Adipocyte (in vitro differentiated cells): ENCODE results near the gene MINDY4B.

Source experiments
- DNase-seq: peaks from one replicate; pipeline ENCODE4 v3.0.0-alpha.2; 2015; ENCODE audit warnings: low read depth
- H3K27me3 ChIP-seq: replicated peaks from 2 replicates; pipeline ENCODE4 v1.7.0; 2013; ENCODE audit warnings: mild to moderate bottlenecking, low read length, moderate library complexity; ENCODE audit not compliant: control insufficient read depth, insufficient read depth
- H3K36me3 ChIP-seq: 2 replicates; pipeline ENCODE4 v1.7.0; 2013; ENCODE audit warnings: low read length, mild to moderate bottlenecking, moderate library complexity; ENCODE audit not compliant: control insufficient read depth, insufficient read depth, severe bottlenecking
- H3K4me1 ChIP-seq: 2 replicates; pipeline ENCODE4 v1.7.0; 2013; ENCODE audit warnings: mild to moderate bottlenecking, low read length, moderate library complexity; ENCODE audit not compliant: control insufficient read depth, insufficient read depth
- H3K4me3 ChIP-seq: 2 replicates; pipeline ENCODE4 v1.7.0; 2013; ENCODE audit warnings: mild to moderate bottlenecking, low read length, moderate library complexity
- H3K9ac ChIP-seq: 2 replicates; pipeline ENCODE4 v1.7.0; 2013; ENCODE audit warnings: mild to moderate bottlenecking, low read length, moderate library complexity
- H3K9me3 ChIP-seq: 2 replicates; pipeline ENCODE4 v1.7.0; 2013; ENCODE audit warnings: mild to moderate bottlenecking, low read length, moderate library complexity; ENCODE audit not compliant: control insufficient read depth

The MINDY4B gene

DNA sequence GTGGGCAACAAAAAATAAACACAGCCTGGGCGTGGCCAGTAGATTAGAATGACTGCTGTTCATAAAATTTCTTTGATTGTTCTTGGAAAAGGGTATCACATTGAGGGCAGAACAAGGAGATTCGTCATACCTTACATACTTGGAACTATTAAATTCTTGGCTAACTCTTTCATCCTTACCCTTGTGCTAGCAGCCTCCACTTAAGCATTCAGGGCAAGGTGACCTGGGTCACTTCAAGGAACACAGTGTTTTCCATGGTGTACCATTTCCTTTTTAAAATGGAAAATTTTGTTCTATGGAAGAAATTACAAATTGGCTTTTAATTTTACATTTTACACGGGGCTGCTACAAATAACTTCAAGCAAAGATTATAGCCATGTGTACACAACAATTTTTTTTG, 60.8 kb downstream of the MINDY4B start:
- H3K9me3 ChIP-seq, result no peaks in the 10 kb centered on the region
- no peaks in the 10 kb centered on the region for H3K36me3 ChIP-seq
- no peak overlapping the region for H3K4me3 ChIP-seq
- H3K9ac ChIP-seq, result no peak overlapping the region
- H3K4me1 ChIP-seq, result no peaks in the 10 kb centered on the region
- no peak for DNase-seq
- peaks cover 8% of the 10 kb centered on the region for H3K27me3 ChIP-seq

DNA sequence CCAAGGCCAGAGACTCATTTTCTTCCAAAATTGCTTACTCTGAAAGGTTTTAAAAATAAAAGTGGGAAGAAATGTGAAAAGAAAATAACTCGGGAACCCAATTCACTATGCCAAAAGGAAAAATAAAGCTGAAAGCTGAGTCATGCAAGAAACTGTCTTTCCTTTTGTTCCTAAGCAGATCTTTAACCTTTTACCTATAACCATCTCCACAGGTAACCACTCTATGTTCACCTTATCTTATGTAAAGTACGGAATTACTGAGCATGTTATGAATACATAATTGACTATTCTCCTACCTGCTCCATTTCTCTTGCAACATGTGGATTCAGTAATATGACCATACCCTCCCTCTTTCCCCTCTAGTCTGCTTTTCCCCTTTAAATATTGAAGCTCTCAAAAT, 62.0 kb downstream of the MINDY4B start:
- no peak for DNase-seq
- H3K27me3 ChIP-seq, result peaks cover 8% of the 10 kb centered on the region
- no peaks in the 10 kb centered on the region for H3K36me3 ChIP-seq
- H3K9me3 ChIP-seq, result peaks cover 9% of the 10 kb centered on the region
- no peak overlapping the region for H3K4me3 ChIP-seq
- no peaks in the 10 kb centered on the region for H3K4me1 ChIP-seq
- no peak overlapping the region for H3K9ac ChIP-seq

DNA sequence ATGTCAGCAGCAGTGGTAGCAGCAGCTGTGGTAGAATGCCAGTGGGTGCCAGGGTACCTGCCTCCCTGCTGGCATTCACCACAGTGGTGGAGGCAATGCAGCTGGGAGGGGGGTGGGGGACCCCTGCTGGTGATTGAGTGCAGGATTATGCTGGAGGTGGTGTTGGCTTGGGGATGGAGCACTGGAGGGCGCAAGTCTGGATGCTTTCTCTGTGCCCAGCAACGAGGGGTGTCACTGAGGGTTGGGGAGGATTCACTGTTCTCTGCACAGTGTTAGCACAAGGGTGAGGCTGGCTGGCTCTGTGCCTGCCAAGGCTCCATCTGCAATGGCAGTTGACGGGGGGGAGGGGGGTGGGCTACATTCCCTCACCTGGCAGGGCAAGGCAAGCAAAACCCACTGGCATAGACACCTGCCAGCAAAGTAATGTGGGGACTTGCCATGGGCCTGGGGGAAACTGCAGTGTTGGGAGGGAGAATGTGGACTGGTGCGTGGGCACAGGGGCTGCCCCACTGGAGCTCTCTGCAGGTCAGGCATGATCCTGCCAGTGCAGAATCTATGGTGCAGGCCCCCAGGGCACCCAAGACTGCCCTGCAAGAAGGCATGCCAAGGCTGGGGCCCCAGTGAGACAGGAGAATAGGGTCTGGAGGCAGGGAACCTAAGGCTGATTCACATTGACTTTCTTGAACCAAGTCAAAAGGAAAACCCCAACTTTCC, 64.3 kb downstream of the MINDY4B start:
- Histone ChIP-seq H3K9me3 (peaks cover 9% of the 10 kb centered on the region), H3K9ac (no peak overlapping the region), H3K4me1 (no peaks in the 10 kb centered on the region), H3K36me3 (no peaks in the 10 kb centered on the region), H3K27me3 (peaks cover 18% of the 10 kb centered on the region), H3K4me3 (no peak overlapping the region)
- no peak for DNase-seq

DNA sequence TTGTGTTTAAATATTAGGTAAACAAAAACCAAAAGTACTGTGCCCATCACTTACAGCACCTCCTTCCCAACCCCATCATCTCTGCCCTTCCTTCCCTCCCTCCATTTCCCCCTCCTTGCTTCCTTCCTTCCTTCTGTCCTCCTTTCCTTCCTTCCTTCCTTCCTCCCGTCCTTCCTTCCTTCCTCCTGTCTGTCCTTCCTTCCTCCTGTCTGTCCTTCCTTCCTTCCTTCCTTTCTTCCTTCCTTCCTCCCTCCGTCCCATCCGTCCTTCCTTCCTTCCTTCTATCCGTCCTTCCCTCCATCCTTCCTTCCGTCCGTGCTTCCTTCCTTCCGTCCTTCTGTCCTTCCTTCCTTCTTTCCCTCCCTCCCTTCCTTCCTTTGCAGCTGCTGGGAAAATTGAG, 74.5 kb downstream of the MINDY4B start:
- no peaks in the 10 kb centered on the region for H3K4me1 ChIP-seq
- DNase-seq, result no peak
- peaks cover 39% of the 10 kb centered on the region for H3K27me3 ChIP-seq
- no peak overlapping the region for H3K4me3 ChIP-seq
- peaks cover 10% of the 10 kb centered on the region for H3K9me3 ChIP-seq
- no peaks in the 10 kb centered on the region for H3K36me3 ChIP-seq
- no peak overlapping the region for H3K9ac ChIP-seq

DNA sequence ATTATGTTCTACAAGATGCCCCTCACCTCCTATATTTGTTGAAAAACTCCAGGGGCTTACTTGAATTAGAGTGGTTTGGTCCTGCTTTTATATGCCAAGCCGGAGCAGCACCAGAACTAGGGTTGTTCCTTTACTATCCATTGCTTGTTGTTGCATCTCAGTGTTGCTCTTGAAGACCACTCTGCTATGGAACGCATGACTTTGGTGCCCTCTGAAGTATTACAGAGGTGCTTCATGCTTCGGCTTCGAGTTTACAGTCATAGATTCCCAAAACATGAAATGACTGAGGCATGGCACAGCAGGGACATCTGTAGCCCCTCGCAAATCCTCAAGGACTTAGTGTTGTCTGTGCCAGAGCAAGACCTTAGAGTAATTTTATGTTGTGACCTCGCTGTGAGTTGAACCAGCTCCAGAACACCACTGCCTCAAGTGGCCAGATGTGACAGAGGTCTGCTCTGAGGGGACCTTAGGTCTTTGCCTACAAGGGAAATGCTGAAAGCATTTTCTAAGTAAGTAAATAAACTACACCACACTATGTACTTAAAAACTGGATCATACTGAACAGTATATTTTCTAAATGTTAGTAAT, 75.1 kb downstream of the MINDY4B start:
- peaks cover 6% of the 10 kb centered on the region for H3K9me3 ChIP-seq
- H3K4me3 ChIP-seq, result no peak overlapping the region
- no peaks in the 10 kb centered on the region for H3K36me3 ChIP-seq
- peaks cover 44% of the 10 kb centered on the region for H3K27me3 ChIP-seq
- DNase-seq, result no peak
- H3K4me1 ChIP-seq, result no peaks in the 10 kb centered on the region
- H3K9ac ChIP-seq, result no peak overlapping the region

DNA sequence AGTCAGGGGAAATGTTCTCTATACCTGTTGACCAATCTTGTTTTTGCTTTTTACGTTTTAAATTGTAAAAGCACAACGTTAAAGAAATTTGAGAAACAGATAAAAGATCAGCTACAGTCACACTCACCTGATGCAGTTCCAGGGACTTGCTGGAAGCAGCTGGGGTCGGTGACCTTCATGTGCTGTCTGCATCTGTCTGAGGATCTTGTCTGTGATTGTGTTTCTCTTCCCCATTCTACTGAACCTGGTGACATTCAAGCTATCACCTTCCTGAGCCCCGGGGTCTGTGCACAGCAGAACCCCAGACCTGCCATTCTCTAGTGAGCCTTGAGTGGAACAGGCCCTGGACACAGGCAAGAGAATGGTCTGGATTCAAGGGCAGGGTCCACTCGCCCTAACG, 75.8 kb downstream of the MINDY4B start:
- H3K4me3 ChIP-seq, result no peak overlapping the region

DNA sequence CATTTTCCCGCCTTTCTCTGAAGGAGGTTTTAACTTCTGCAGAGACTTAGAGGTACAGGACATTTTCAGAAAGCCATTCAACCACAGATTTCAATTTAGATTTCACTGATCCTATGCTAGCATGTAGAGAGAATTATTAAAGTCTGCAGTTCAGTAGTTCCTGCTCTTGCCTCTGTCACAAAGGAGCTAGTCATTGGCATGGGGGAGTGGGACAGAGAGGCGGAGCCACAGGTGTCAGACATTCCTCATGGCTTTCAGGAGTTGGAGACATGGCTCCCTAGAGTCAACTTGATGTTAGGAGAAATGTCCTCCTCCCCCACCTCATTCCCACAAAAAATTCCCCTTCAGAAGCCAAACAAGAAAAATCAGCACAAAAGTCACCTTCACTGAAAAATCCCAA, 76.2 kb downstream of the MINDY4B start:
- DNase-seq, result no peak
- no peaks in the 10 kb centered on the region for H3K36me3 ChIP-seq
- H3K27me3 ChIP-seq, result peaks cover 44% of the 10 kb centered on the region
- H3K9me3 ChIP-seq, result no peaks in the 10 kb centered on the region
- no peak overlapping the region for H3K9ac ChIP-seq
- no peaks in the 10 kb centered on the region for H3K4me1 ChIP-seq
- no peak overlapping the region for H3K4me3 ChIP-seq

More for the DNA sequence above, 75.8 kb downstream of the MINDY4B start:
- DNase-seq, result no peak
- Histone ChIP-seq H3K9ac (no peak overlapping the region), H3K9me3 (no peaks in the 10 kb centered on the region), H3K27me3 (peaks cover 44% of the 10 kb centered on the region), H3K4me1 (no peaks in the 10 kb centered on the region), H3K36me3 (no peaks in the 10 kb centered on the region)

DNA sequence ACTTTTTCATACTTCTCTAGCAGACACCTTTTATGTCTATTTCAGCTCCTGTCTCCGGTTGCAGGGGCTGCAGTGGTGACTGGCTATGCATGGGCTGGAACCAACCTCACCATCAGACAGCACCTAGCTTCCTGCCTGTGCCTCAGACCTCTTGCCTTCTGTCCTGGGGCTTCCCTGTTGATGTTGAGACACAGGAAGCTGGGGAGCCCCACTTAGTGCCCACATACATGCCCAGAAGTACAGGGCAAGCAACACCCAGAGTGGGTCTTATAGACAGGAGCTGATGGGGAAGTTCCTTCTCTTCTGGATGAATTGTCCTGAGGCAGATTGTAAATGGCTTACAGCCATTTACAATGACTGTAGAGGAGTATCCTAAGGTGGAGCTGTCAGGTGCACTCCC, 77.0 kb downstream of the MINDY4B start:
- peaks cover 48% of the 10 kb centered on the region for H3K27me3 ChIP-seq
- no peak overlapping the region for H3K9ac ChIP-seq
- no peak for DNase-seq
- H3K4me3 ChIP-seq, result no peak overlapping the region
- no peaks in the 10 kb centered on the region for H3K9me3 ChIP-seq
- no peaks in the 10 kb centered on the region for H3K4me1 ChIP-seq
- no peaks in the 10 kb centered on the region for H3K36me3 ChIP-seq

DNA sequence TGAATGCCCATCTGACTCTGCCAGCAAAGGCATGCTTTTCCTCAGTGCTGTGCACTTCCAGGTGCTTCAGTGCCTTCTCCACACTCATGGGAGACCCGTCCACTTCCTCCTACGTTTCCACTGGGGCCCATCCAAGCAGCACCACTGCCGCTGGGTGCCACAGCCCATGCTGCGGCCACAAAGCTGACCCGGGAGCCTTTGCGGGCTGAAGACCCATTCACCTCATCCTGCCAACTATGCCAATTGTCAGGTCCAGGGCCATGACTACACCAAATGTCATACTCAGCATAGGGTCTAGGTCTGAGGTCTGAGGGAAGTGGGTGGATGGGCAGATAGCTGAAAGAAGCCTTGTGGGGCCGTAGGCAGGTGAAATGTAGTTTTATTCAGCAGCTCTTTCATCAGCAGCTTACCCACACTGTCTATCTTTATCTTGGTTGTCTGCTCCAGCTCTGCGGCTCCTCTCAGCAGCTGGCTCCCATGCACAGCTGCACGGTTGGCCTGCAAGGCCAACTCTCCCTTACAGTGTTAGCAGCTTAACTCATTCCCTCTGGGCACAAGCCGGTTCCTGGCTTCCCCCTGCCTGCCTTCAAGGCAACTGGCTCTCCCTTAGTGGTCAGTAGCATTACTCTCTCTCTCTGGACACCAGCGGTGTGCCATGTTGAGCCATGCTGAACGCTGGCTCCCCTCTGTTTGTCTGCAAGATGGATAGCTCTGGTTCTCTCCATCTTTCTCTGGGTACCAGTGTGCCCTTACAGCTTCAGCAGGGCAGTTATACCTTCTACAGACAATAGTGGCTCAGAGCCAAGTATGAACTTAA, 78.6 kb downstream of the MINDY4B start:
- H3K4me1 ChIP-seq, result no peaks in the 10 kb centered on the region
- no peak overlapping the region for H3K4me3 ChIP-seq
- peaks cover 54% of the 10 kb centered on the region for H3K27me3 ChIP-seq
- H3K9ac ChIP-seq, result no peak overlapping the region
- DNase-seq, result no peak
- H3K36me3 ChIP-seq, result no peaks in the 10 kb centered on the region
- no peaks in the 10 kb centered on the region for H3K9me3 ChIP-seq

DNA sequence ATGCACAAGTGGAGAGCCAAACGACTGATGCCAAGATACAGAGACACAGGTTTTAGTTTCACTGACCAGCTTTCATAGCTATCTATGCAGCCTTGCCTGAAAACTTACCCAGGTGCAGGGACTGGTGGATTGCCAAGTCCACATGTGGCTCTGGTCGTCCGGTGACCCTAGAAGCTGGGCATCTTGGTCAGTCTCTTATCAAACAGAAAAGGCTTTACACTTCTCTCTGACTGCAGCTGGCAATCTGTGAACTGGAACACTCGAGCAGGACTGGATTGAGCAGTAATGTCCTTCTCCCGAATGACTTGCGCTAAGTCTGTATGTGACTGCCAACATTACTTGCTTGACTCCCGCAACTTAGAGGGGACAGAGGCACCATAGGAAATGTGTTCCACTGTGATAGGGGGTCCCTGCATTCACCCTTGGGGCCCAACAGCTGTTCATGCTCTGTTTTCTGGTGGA, 79.3 kb downstream of the MINDY4B start:
- Histone ChIP-seq H3K36me3 (no peaks in the 10 kb centered on the region), H3K9ac (no peak overlapping the region), H3K9me3 (no peaks in the 10 kb centered on the region), H3K27me3 (peaks cover 51% of the 10 kb centered on the region), H3K4me1 (no peaks in the 10 kb centered on the region), H3K4me3 (no peak overlapping the region)
- no peak for DNase-seq

DNA sequence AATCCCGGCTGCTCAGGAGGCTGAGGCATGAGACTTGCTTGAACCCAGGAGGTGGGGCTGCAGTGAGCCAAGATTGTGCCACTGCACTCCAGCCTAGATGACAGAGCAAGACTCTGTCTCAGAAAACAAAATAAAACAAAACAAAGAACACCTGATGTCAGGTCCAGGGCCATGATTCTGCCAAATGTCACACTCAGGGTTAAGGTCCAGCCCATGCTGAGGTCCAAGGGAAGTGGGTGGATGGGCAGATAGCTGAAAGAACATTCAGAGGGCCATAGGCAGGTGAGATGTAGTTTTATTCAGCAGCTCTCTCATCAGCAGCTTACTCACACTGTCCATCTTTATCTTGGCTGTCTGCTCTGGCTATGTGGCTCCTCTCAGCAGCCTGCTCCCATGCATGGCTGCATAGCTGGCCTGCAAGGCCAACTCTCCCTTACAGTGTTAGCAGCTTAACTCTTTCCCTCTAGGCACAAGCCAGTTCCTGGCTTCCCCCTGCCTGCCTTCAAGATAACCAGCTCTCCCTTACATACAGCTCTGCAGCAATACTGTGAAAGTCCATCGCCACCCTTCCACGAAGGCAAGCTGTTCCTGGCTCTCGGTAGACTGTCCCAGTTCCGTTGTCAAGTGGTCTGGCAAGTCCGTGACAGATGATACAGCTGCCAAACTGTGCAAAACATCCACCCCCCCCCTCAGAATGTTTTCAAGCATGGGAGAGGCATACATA, 79.9 kb downstream of the MINDY4B start:
- H3K4me1 ChIP-seq, result no peaks in the 10 kb centered on the region
- H3K9me3 ChIP-seq, result no peaks in the 10 kb centered on the region
- no peak overlapping the region for H3K4me3 ChIP-seq
- peaks cover 50% of the 10 kb centered on the region for H3K27me3 ChIP-seq
- no peak overlapping the region for H3K9ac ChIP-seq
- no peak for DNase-seq
- no peaks in the 10 kb centered on the region for H3K36me3 ChIP-seq
